Fibroblast of gingiva (primary cell): ENCODE measurements around the gene SPRYD4.
"Not testable (repeated sequence)": the region's sequence is repeated elsewhere in the genome, so short reads cannot be mapped to it uniquely, and the experiment has no call there.

ENCODE experiments used
- DNase-seq: peaks from one replicate; pipeline ENCODE4 v3.0.0-alpha.2; 2011; ENCODE audit warnings: low read depth

Gene SPRYD4

DNA sequence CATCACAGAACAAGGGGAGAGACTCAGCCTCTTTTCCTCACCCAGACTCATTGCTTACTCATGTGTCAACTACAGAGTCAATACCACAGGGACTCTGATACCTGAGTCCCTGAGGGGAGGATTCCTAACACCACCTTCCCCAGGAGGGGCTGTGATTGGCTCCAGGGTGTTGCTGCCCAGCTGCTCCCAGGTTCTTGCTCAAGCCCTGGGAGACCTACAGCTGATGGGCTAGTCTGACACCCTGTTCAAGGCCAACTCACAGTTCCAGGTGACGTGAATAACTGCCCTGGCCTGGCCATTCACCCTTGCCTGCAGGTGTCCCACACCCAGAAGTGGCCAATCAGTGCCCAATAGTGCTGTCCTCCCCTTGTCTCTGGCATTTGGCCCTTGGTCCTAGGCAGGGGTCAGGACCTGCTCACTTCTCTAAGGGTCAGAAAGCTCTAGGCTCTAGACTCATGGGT is 8.6 kb downstream of the SPRYD4 start:
- no peak for DNase-seq

DNA sequence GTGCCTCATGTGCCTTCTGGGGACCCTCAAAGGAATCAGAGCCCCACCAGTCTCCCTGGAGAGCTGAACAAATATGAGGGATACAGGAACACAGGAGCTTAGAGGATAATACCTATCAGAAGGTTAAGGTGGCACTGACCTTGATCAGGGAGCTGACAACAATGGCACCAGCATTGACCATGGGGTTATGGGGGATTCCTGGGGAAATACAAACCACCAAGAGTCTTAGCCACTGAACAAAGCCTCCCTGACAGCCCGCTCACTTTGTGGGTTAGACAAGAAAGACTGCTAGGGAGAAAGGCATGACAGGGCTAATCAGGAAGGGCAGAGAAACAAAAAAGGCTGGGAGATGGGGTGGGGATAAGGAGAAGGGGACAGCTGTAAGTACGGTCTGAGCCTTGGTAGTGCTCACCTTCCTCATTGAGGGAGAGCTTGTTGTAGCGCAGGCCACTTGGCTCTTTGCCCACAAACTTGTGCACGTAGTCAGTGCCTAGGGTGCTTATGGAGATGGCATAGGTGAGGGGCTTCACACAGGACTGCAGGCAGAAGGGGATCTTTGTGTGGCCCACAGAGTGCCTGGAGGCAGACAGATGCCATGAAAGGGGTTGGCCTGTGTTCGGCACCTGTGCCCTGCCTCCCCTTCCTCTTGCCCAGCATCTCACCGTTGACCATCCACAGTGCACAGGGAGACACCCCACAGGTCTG is 9.3 kb downstream of the SPRYD4 start:
- no peak for DNase-seq

DNA sequence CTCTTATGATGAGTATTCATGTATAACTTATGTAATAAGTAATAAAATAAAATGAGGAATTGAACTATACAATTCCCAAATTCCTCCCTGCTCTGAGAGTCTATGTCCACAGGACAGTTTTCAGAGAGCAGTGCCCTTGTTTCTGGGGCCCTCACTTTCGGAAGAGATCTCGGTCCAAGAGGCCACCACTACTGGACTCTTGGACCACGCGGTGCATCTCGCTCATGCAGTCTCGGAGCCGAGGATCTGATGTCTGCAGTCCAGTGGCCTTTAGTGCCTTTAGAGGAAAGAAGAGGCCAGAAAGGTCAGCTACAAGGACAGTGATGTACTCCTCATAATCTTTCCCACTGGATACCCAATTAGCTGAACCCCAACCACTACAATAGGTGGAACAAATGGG is 11.2 kb downstream of the SPRYD4 start:
- DNase-seq: no peak

DNA sequence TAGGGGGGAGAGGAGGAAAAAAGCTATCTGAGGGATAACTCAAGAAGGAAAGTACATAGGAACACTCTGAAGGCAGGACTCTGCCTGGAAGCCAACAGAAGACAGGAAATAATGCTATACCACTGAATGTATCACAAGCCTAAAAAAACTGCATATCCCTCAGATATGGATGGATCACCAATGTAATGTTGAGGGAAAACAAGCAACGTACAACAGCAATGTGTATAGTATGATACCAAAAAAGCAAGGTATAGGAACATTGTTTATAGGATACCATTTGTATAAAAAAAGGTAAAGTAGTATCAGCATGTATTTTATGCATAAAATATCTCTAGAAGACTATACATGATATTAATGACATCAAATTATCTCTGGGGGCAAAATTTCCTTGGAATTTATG is 16.2 kb downstream of the SPRYD4 start:
- no peak for DNase-seq

DNA sequence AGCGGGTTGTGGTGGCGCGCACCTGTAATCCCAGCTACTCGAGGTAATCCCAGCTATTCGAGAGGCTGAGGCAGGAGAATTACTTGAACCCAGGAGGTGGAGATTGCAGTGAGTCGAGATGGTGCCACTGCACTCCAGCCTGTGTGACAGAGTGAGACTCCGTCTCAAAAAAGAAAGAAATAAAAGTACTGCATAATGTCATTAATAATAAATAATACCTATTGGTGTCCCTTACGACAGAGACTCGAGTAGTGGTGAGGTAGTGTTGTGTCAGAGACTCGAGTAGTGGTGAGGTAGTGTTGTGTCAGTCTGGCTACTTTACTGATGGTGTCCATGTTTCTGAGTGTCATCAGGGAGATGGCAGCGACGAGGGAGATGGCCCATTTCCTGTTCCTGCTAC is 18.3 kb downstream of the SPRYD4 start:
- DNase-seq: no peak

DNA sequence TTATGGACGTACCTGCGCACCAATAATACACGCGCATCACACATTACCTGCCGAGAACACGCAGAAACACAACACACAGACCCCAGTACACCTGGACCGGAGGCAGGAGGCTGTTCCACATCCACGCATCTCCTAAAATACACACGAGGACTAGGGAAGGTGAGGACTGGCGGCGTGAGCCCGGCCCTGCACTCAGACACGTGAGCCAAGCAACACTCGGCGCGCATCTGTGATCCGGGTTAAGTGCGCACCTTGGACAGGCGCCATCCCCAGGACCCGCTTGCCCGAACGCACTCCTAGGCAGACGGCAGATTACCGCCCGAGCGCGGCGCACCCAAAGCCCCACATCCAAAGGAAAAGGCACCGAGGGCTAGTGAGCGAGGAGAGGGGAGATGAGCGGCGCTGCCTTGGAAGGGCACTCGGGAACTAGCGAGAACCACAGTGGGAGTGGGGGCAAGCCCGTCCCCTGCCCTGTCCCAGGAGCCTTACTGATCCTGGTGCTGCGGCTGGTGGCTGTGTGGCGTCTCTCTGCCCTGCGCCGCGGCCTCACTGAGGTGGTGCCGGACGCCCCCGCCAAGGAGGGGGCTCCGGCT is 19.2 kb downstream of the SPRYD4 start:
- DNase-seq: no peak

DNA sequence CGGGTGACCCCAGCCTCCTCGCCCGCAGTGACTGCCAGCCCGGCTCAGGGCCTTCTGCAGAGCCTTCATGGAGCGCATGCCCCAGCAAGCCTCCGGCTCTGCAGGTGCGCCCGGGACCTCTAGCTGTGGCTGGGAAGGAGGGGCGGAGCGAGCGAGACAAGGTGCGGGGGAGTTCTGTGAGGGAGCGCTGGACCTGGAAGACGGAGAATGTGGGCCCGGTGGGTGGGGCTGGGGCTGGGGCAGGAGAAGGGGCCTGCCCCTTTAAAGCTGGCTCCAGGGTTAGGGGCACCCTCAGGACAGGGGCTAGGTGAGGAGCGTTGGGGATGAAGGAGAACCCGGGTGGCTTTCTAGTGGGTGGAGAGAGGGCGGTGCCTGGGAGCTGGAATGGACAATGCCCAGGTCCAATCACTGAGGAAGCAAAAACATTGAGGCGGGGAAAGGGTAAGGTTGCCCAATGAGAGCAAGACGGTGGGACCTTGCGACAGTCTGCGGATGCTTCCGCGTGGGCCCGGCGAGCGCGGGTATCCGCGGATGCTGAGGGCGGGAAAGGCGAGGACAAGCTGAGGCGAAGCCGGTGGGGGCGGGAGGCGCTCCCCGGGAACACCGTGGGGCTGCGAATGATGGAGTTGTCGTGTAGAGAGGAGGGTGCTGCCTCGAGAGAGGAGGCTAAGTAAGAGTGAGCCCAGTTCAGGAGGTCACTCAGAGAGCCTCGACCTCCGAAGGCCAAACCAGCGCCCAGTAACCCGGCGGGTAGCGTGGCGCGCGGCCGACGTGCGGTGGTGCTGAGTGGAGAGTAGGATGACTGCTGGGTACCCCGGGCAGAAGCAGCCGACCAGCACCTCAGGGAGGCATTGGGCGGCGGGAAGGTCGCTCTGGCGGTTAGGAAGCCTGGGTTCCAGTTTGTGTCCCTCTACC is 19.9 kb downstream of the SPRYD4 start, which contains the start of gene GLS2:
GLS2 (minus strand) TSS at position 121 of the 915 bp plus-strand sequence; CDS start at position 78, 43 bp downstream.
- peak; percentile 67 for DNase-seq

DNA sequence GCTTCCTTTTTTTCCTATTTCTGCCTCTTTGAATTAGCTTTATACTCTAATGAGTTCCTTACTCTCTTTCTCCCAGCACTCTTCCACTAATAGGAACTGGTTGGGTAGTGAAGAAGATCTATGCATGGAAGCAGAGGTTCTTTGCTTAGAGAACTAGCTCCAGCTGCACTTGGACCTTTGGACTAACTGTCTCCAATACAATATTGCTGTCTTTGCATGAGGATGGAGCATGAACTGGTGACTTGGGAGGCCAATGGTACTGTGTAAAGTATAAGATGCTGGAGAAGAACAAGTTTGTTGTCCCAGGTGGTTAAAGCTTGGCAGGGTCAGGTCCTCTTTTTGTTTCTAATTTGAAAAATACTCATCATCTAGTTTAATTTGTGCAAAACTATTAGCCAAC is 22.0 kb downstream of the SPRYD4 start:
- no peak for DNase-seq

DNA sequence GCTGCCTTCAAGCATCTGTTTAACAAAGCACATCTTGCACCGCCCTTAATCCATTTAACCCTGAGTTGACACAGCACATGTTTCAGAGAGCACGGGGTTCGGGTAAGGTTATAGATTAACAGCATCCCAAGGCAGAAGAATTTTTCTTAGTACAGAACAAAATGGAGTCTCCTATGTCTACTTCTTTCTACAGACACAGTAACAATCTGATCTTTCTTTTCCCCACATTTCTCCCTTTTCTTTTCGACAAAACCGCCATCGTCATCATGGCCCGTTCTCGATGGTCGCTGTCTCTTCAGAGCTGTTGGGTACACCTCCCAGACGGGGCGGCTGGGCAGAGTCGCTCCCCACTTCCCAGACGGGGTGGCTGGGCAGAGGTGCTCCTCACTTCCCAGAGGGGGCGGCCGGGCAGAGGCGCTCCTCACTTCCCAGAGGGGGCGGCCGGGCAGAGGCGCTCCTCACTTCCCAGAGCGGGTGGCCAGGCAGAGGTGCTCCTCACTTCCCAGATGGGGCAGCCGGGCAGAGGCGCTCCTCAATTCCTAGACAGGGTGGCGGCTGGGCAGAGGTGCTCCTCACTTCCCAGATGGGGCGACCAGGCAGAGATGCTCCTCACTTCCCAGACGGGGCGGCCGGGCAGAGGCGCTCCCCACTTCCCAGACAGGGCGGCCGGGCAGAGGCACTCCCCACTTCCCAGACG is 25.2 kb downstream of the SPRYD4 start:
- not testable (repeated sequence) for DNase-seq

DNA sequence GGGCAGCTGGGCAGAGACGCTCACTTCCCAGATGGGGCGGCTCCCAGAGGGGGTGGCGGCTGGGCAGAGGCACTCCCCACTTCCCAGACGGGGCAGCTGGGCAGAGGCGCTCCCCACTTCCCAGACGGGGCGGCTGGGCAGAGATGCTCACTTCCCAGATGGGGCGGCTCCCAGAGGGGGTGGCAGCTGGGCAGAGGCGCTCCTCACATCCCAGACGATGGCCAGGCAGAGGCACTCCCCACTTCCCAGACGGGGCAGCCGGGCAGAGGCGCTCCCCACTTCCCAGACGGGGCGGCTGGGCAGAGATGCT is 25.7 kb downstream of the SPRYD4 start:
- not testable (repeated sequence) for DNase-seq

DNA sequence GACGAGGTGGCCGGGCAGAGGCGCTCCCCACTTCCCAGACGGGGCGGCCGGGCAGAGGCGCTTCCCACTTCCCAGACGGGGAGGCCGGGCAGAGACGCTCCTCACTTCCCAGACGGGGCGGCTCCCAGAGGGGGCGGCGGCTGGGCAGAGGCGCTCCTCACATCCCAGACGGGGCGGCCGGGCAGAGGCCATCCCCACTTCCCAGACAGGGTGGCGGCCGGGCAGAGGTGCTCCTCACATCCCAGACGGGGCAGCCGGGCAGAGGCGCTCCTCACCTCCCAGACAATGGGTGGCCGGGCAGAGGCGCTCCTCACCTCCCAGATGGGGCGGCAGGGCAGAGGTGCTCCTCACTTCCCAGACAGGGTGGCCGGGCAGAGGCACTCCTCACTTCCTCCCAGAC is 26.1 kb downstream of the SPRYD4 start:
- DNase-seq: not testable (repeated sequence)

DNA sequence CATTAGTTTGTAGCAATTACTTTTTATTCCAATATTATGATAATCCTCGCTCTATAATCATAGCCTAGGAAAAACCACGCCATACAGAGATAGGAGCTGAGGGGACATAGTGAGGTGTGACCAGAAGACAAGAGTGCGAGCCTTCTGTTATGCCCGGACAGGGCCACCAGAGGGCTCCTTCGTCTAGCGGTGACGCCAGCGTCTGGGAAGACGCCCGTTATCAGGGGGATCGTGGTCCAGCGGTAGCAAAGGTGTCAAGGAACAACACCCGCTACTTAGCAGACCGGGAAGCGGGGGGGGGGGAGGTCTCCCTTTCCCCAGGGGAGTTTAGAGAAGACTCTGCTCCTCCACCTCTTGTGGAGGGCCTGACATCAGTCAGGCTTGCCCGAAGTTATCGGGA is 28.3 kb downstream of the SPRYD4 start:
- peak; percentile 21 for DNase-seq

DNA sequence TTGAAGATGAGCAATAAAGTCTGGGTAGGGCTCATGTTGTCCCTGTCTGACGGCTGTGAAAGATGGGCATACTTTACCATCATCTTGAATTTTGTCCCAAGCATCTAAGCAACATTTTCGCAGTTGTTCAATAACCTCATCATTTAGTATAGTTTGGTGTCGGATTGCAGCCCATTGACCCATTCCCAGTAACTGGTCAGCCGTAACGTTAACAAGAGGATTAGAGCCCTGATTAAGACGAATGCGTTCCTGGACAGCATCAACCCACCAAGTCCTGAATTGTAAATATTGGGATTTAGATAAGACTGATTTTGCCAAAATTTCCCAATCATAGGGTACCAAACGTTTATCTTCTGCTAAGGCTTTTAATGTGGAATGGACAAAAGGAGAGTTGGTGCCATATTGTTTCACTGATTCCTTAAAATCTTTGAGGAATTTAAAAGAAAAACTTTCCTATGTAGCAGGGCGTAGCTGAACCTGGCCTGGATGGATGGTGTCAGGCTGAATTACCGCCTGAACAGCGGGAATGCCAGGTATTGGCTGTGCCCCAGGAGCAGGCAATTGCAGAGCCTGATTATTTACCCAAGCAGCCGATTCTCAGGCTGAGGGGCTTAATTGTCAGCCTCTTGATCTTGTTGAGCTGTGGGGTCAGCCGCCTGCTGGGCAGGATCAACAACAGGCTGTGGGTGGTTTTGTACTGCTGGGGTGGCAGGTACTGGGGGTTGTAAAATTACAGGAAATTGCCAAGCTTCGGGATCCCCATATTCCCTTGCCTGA is 29.9 kb downstream of the SPRYD4 start:
- DNase-seq: not testable (repeated sequence)

DNA sequence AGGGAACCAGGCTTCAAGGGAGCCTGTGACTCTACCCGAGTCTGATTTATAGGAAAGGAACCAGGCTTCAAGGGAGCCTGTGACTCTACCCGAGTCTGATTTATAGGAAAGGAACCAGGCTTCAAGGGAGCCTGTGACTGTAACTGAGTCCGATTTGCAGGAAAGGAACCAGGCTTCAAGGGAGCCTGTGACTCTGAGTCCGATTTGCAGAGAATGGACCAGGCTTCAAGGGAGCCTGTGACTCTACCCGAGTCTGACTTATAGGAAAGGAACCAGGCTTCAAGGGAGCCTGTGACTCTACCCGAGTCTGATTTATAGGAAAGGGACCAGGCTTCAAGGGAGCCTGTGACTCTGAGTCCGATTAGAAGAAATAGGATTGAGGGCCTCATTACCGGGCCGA is 31.1 kb downstream of the SPRYD4 start:
- not testable (repeated sequence) for DNase-seq

DNA sequence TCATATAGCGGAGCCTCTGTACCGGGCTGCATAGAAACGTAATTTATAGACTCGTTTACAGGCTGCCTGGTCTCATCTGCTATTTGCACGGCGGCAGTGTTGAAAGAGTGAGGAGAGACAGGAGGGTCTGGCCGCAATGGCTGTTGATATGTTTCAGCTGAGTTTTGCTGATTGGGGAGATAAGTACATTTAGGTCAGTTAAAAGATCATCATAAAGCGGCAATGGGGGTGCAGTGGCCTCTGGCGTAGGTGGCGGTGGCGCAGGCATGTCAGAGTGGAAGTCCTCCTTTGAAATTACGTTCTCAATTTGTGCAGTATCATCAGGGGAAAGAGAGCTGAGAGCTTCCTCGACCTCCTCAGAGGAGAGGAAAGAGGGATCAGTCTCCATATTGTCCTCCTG is 31.5 kb downstream of the SPRYD4 start:
- not testable (repeated sequence) for DNase-seq

DNA sequence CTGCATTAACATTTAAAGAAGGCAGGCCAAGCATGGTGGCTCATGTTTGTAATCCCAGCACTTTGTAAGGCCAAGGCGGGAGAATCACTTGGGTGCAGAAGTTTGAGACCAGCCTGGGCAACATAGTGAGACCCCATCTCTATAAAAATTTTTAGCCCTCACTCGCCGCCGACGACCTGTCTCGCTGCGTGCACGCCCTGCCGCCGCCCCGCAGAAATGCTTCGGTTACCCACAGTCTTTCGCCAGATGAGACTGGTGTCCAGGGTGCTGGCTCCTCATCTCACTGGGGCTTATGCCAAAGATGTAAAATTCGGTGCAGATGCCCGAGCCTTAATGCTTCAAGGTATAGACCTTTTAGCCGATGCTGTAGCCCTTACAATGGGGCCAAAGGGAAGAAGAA is 42.4 kb downstream of the SPRYD4 start:
- DNase-seq: no peak

DNA sequence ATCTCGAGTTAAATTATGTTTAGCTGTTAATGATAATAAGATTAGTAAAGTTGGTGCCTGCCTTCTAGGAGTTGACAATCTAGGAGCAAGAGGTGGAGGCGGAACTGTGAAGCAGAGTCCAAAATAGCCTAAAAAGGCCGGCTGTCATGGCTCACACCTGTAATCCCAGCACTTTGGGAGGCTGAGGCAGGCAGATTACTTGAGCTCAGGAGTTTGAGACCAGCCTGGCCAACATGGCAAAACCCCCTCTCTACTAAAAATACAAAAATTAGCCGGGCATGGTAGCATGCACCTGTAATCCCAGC is 45.6 kb downstream of the SPRYD4 start:
- DNase-seq: not testable (repeated sequence)

DNA sequence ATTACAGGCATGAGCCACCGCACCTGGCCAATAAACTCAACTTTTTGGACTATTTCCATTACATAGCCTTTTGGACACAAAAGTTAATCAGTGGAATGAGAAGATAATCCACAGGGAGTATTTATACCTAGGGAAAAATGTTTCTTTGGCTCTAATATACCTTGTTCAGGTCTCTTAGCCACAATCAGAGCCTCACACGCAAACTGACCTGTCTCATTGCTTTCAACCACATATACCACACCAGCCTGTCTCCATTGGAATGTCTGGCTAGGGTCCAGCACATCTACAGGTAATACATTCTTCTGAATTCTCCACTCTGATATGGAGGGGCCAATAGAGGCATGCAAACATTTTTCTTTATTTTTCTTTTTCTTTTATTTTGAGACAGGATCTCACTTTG is 49.5 kb downstream of the SPRYD4 start:
- DNase-seq: no peak

DNA sequence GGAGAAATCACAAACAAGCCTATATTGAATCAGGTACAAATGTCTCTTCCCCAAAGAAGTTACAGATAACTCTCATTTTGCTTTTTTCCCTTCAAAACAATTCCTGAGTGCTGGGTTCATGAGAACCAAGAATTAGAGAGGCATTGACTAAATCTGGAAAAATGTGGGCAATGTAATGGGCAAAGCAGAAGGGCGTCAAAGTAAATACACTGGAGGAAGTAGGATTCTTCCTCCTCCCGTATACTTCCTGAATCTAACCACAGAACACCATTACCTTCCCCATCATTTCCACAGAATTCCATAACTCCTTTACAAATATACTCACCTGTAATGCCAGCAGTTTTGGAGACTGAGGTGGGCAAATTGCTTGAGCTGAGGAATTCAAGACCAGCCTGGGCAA is 50.2 kb downstream of the SPRYD4 start:
- peak; percentile 24 for DNase-seq

DNA sequence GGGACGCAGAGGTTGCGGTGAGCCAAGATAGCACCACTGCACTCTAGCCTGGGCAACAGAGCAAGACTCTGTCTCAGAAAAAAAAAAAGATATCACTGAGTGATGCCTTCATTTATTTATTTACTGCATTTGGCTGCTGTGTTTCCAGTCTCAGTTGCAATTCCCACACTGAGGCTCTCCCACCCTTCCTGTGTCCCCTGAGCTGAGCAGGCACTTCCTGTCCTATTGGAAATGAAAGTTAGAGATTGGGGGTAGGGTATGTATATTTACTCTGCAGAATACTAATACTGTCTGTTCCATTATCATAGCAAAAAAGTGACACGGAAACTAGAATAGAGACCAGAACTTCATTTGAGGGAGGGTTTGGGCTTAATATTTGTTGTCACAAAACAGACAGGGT is 51.7 kb downstream of the SPRYD4 start:
- no peak for DNase-seq

DNA sequence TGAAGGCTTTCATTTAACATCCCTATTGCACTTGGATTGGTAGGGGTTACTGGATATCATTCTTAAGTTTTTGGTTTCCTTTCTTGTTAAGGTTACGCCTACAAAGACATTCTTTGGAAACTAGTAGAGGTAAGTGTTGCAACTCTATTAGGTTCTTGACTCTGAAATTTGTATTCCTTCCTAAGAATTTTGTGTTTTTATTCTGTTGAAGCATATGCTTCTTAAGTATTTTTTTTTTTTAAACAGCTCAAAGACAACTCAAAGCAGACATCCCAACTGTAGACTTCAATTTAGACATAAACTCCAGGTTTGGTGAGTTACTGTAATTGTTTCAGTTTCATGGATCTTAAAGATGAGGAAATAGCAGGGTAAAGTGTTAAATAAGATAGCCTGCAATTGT is 52.1 kb downstream of the SPRYD4 start:
- DNase-seq: peak; percentile 53

DNA sequence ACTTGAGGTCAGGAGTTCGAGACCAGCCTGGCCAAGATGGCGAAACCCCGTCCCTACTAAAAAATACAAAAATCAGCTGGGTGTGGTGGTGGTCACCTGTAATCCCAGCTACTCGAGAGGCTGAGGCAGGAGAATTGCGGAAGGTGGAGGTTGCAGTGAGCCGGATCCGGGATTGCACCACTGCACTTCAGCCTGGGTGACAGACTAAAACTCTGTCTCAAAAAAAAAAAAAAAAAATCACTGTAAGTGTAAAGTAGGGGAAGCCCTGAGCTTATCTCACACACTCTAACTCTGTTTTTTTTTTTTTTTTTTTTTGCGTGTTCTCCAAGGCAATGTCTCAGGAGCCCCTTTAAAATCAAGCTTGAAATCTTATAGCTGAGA is 52.8 kb downstream of the SPRYD4 start:
- DNase-seq: no peak
